Activated CD8-positive, alpha-beta memory T cell treated with anti-CD3 and anti-CD28 coated beads, Interleukin-2, amount 10 ng/mL, durations not matched to agents 7 days and 5 days (primary cell): Measurements from ENCODE around the gene LEFTY1. TPM values are rescaled to one million over a fixed set of nuclear protein-coding genes. Genes with fewer than 3 reads are reported as not detected.

ENCODE experiments used
- ATAC-seq: fragments of 150-1000 bp; cut with Tn5 transposase; one replicate; pipeline ENCODE4 v1.10.0; 2021; ENCODE audit warnings: moderate library complexity
- CTCF ChIA-PET: fragments of 350-600 bp; sonication (Branson Sonifier 250); formaldehyde crosslinking; loops from one replicate; lab custom pipeline; 2021; ENCODE audit warnings: antibody characterized with exemption; lab: Charles Lee
- DNase-seq: peaks from one replicate; pipeline ENCODE4 v3.0.0-alpha.2; 2020
- H3K27ac Mint-ChIP-seq: one replicate; pipeline ENCODE4 v1.8.0; 2021; ENCODE audit warnings: mild to moderate bottlenecking, mixed read lengths
- H3K27me3 Mint-ChIP-seq: one replicate; pipeline ENCODE4 v1.8.0; 2021; ENCODE audit warnings: mixed read lengths
- H3K36me3 Mint-ChIP-seq: one replicate; pipeline ENCODE4 v1.8.0; 2021; ENCODE audit warnings: mild to moderate bottlenecking, mixed read lengths
- H3K4me1 Mint-ChIP-seq: one replicate; pipeline ENCODE4 v1.8.0; 2021; ENCODE audit warnings: mixed read lengths
- H3K4me3 Mint-ChIP-seq: one replicate; pipeline ENCODE4 v1.8.0; 2021; ENCODE audit warnings: mild to moderate bottlenecking, moderate library complexity, mixed read lengths
- H3K9me3 Mint-ChIP-seq: one replicate; pipeline ENCODE4 v1.8.0; 2022; ENCODE audit warnings: low read depth, mixed read lengths
- total RNA-seq, 2 experiments: library from RNA; stranded (reverse); gene quantifications; one replicate each; pipeline ENCODE4 v1.2.3, GENCODE V29; 2021

LEFTY1 gene
- total RNA-seq, 2 experiments from 2014 or later: not detected

GRCh38 chr1:225857256-225857655 lies 31.7 kb downstream of the LEFTY1 start:
- no peaks in the 10 kb centered on the region for H3K27me3 Mint-ChIP-seq
- peaks cover 47% of the 10 kb centered on the region for H3K36me3 Mint-ChIP-seq
- ATAC-seq (no peak), DNase-seq (no peak)
- CTCF ChIA-PET: interaction anchor here (0.8 kb wide), 1 partner anchor 9 kb away, joined by 3 read pairs; no protein-coding TSS in a partner anchor
- H3K9me3 Mint-ChIP-seq: no peaks in the 10 kb centered on the region
- no peak overlapping the region for H3K4me3 Mint-ChIP-seq
- peaks cover 12% of the 10 kb centered on the region for H3K4me1 Mint-ChIP-seq
- no peak overlapping the region for H3K27ac Mint-ChIP-seq

- CTCF ChIA-PET: interaction anchor here (0.6 kb wide), 1 partner anchor 284 kb away, joined by 3 read pairs; no protein-coding TSS in a partner anchor
- H3K9me3 Mint-ChIP-seq: no peaks in the 10 kb centered on the region
- H3K27ac Mint-ChIP-seq: no peak overlapping the region
- peaks cover 46% of the 10 kb centered on the region for H3K36me3 Mint-ChIP-seq
- DNase-seq (no peak), ATAC-seq (no peak)
- peaks cover 21% of the 10 kb centered on the region for H3K4me1 Mint-ChIP-seq
- no peaks in the 10 kb centered on the region for H3K27me3 Mint-ChIP-seq
- H3K4me3 Mint-ChIP-seq: no peak overlapping the region
These were observed 33.2 kb downstream of the LEFTY1 start for GRCh38 chr1:225855503-225856300.

GRCh38 chr1:225853441-225853840 lies 35.5 kb downstream of the LEFTY1 start:
- DNase-seq: no peak
- CTCF ChIA-PET: interaction anchor here (1.2 kb wide), 1 partner anchor 9 kb away, joined by 3 read pairs; no protein-coding TSS in a partner anchor
- Mint-ChIP-seq H3K27me3 (no peaks in the 10 kb centered on the region), H3K36me3 (peaks cover 50% of the 10 kb centered on the region), H3K27ac (no peak overlapping the region), H3K4me1 (peaks cover 39% of the 10 kb centered on the region), H3K4me3 (no peak overlapping the region), H3K9me3 (no peaks in the 10 kb centered on the region)
- no peak for ATAC-seq

- Mint-ChIP-seq H3K27ac (no peak overlapping the region), H3K9me3 (no peaks in the 10 kb centered on the region), H3K36me3 (peaks cover 49% of the 10 kb centered on the region), H3K4me1 (peaks cover 47% of the 10 kb centered on the region), H3K27me3 (no peaks in the 10 kb centered on the region), H3K4me3 (no peak overlapping the region)
- DNase-seq: no peak
- no peak for ATAC-seq
- CTCF ChIA-PET: interaction anchor here (0.6 to 1.2 kb wide), 3 partner anchors 10 to 1575 kb away, joined by 3 to 8 read pairs (median 3); no protein-coding TSS in a partner anchor
These were observed 36.4 kb downstream of the LEFTY1 start for GRCh38 chr1:225852413-225853124.

- no peak overlapping the region for H3K4me3 Mint-ChIP-seq
- H3K4me1 Mint-ChIP-seq: peaks cover 47% of the 10 kb centered on the region
- H3K27ac Mint-ChIP-seq: peak overlapping the region; percentile 20
- no peaks in the 10 kb centered on the region for H3K9me3 Mint-ChIP-seq
- H3K27me3 Mint-ChIP-seq: no peaks in the 10 kb centered on the region
- ATAC-seq (no peak), DNase-seq (no peak)
- peaks cover 49% of the 10 kb centered on the region for H3K36me3 Mint-ChIP-seq
- CTCF ChIA-PET: interaction anchor here (0.6 to 1.5 kb wide), 3 partner anchors 20 to 374 kb away, joined by 3 read pairs; partner anchors contain the start of gene SRP9
These were observed 37.1 kb downstream of the LEFTY1 start for GRCh38 chr1:225851805-225852204.

GRCh38 chr1:225850370-225850769 lies 38.6 kb downstream of the LEFTY1 start:
- no peak for DNase-seq
- Mint-ChIP-seq H3K9me3 (no peaks in the 10 kb centered on the region), H3K36me3 (peaks cover 41% of the 10 kb centered on the region), H3K27me3 (no peaks in the 10 kb centered on the region), H3K4me3 (no peak overlapping the region), H3K4me1 (peaks cover 43% of the 10 kb centered on the region), H3K27ac (no peak overlapping the region)
- ATAC-seq: no peak
- CTCF ChIA-PET: interaction anchor here (1.1 to 1.5 kb wide), 3 partner anchors 61 to 376 kb away, joined by 3 to 4 read pairs (median 3); partner anchors contain the start of gene SRP9

- CTCF ChIA-PET: interaction anchor here (1.1 to 1.5 kb wide), 3 partner anchors 61 to 375 kb away, joined by 3 to 4 read pairs (median 3); partner anchors contain the start of gene SRP9
- peaks cover 43% of the 10 kb centered on the region for H3K4me1 Mint-ChIP-seq
- no peaks in the 10 kb centered on the region for H3K9me3 Mint-ChIP-seq
- ATAC-seq (peak; percentile 25), DNase-seq (peak; percentile 58)
- H3K36me3 Mint-ChIP-seq: peaks cover 41% of the 10 kb centered on the region
- no peak overlapping the region for H3K4me3 Mint-ChIP-seq
- no peak overlapping the region for H3K27ac Mint-ChIP-seq
- no peaks in the 10 kb centered on the region for H3K27me3 Mint-ChIP-seq
These were observed 39.0 kb downstream of the LEFTY1 start for GRCh38 chr1:225849925-225850324.

GRCh38 chr1:225848030-225848955 lies 40.7 kb downstream of the LEFTY1 start:
- Mint-ChIP-seq H3K4me3 (no peak overlapping the region), H3K9me3 (no peaks in the 10 kb centered on the region), H3K27me3 (no peaks in the 10 kb centered on the region), H3K36me3 (peaks cover 28% of the 10 kb centered on the region), H3K4me1 (peaks cover 43% of the 10 kb centered on the region), H3K27ac (peak overlapping the region; percentile 10)
- CTCF ChIA-PET: no interaction called here
- ATAC-seq: no peak
- DNase-seq: no peak

GRCh38 chr1:225847610-225848009 lies 41.3 kb downstream of the LEFTY1 start:
- Mint-ChIP-seq H3K4me3 (no peak overlapping the region), H3K27ac (no peak overlapping the region), H3K4me1 (peaks cover 39% of the 10 kb centered on the region), H3K9me3 (no peaks in the 10 kb centered on the region), H3K36me3 (peaks cover 22% of the 10 kb centered on the region), H3K27me3 (no peaks in the 10 kb centered on the region)
- DNase-seq (no peak), ATAC-seq (no peak)
- CTCF ChIA-PET: no interaction called here

- Mint-ChIP-seq H3K27me3 (no peaks in the 10 kb centered on the region), H3K27ac (no peak overlapping the region), H3K4me1 (peaks cover 36% of the 10 kb centered on the region), H3K9me3 (no peaks in the 10 kb centered on the region), H3K4me3 (no peak overlapping the region), H3K36me3 (peaks cover 14% of the 10 kb centered on the region)
- no peak for ATAC-seq
- no peak for DNase-seq
- CTCF ChIA-PET: no interaction called here
These were observed 42.3 kb downstream of the LEFTY1 start for GRCh38 chr1:225846331-225847310.

- Mint-ChIP-seq H3K36me3 (peaks cover 9% of the 10 kb centered on the region), H3K4me1 (peaks cover 32% of the 10 kb centered on the region), H3K9me3 (no peaks in the 10 kb centered on the region), H3K4me3 (no peak overlapping the region), H3K27me3 (no peaks in the 10 kb centered on the region), H3K27ac (no peak overlapping the region)
- CTCF ChIA-PET: interaction anchor here (1.3 kb wide), 1 partner anchor 280 kb away, joined by 3 read pairs; no protein-coding TSS in a partner anchor
- DNase-seq (peak; percentile 47), ATAC-seq (peak; percentile 22)
These were observed 43.2 kb downstream of the LEFTY1 start for GRCh38 chr1:225845571-225846259.
